Stomach (tissue), 4 donors: ENCODE data around the gene CELSR1.

Experiments used
- CTCF ChIP-seq, 7 experiments: fragments of 450-650 bp in 4 of 7; fragments of 200-600 bp in 3 of 7; sonication (generic) in 3 of 7; IDR thresholded peaks; one replicate each; pipeline ENCODE4 v1.5.1; 2016 to 2019; ENCODE audit warnings: antibody characterized with exemption in 7 of 7, control low read depth in 2 of 7, mild to moderate bottlenecking in 1 of 7
- POLR2A ChIP-seq, 4 donors: fragments of 450-650 bp; IDR thresholded peaks; one replicate each; pipeline ENCODE4 v1.6.1; 2016; ENCODE audit warnings: antibody characterized with exemption in 4 of 4, control low read depth in 2 of 4, mild to moderate bottlenecking in 1 of 4, moderate library complexity in 1 of 4
- POLR2AphosphoS5 ChIP-seq, 3 donors: sonication (generic); formaldehyde crosslinking; IDR thresholded peaks; one replicate each; pipeline ENCODE4 v1.6.1; 2016; ENCODE audit warnings: antibody characterized with exemption in 3 of 3

GRCh38 chr22:46417769-46418168 is 119.7 kb downstream of the CELSR1 start:
- no peak for TF ChIP-seq POLR2AphosphoS5 (IDR thresholded peaks at IDR 0.05)
- TF ChIP-seq POLR2A (IDR thresholded peaks at IDR 0.05), result no peak
- no peak for TF ChIP-seq CTCF (IDR thresholded peaks at IDR 0.05)
